KMS-11 (cell line): ENCODE data around the gene CPM.
"Not testable (repeated sequence)": the region's sequence is repeated elsewhere in the genome, so short reads cannot be mapped to it uniquely, and the experiment has no call there.

Experiments
- H2AFZ ChIP-seq: fragments of 200-600 bp; sonication (generic); 2 replicates; pipeline ENCODE4 v1.6.1; 2016; ENCODE audit warnings: antibody characterized with exemption, mixed run types, low read depth
- H3K27ac ChIP-seq: fragments of 200-600 bp; sonication (generic); 2 replicates; pipeline ENCODE4 v1.6.1; 2016; ENCODE audit warnings: mild to moderate bottlenecking, mixed run types
- H3K27me3 ChIP-seq: fragments of 200-600 bp; sonication (generic); 2 replicates; pipeline ENCODE4 v1.6.1; 2017; ENCODE audit warnings: mild to moderate bottlenecking, low read depth, mixed run types, moderate library complexity; ENCODE audit not compliant: insufficient read depth
- H3K36me3 ChIP-seq: fragments of 200-600 bp; sonication (generic); 2 replicates; pipeline ENCODE4 v1.6.1; 2017; ENCODE audit warnings: mild to moderate bottlenecking, mixed run types; ENCODE audit not compliant: insufficient read depth
- H3K4me1 ChIP-seq: fragments of 200-600 bp; sonication (generic); 2 replicates; pipeline ENCODE4 v1.6.1; 2016; ENCODE audit warnings: mild to moderate bottlenecking, low read depth, mixed run types; ENCODE audit not compliant: poor library complexity, severe bottlenecking
- H3K4me2 ChIP-seq: fragments of 200-600 bp; sonication (generic); 2 replicates; pipeline ENCODE4 v1.7.0; 2016; ENCODE audit warnings: mild to moderate bottlenecking, mixed run types
- H3K4me3 ChIP-seq: fragments of 200-600 bp; sonication (generic); IDR thresholded peaks from 2 replicates; pipeline ENCODE4 v1.6.1; 2017; ENCODE audit warnings: low read depth, low read length, mixed read lengths; ENCODE audit not compliant: insufficient read depth
- H3K79me2 ChIP-seq: fragments of 200-600 bp; sonication (generic); 2 replicates; pipeline ENCODE4 v1.6.1; 2016; ENCODE audit warnings: low read depth, mixed run types; ENCODE audit not compliant: insufficient read depth
- H3K9ac ChIP-seq: fragments of 200-600 bp; sonication (generic); 2 replicates; pipeline ENCODE4 v1.6.1; 2016; ENCODE audit warnings: mild to moderate bottlenecking, mixed run types
- H4K20me1 ChIP-seq: fragments of 200-600 bp; sonication (generic); 2 replicates; pipeline ENCODE4 v1.6.1; 2016; ENCODE audit warnings: mild to moderate bottlenecking, mixed run types; ENCODE audit not compliant: insufficient read depth
- CTCF ChIP-seq: fragments of 200-600 bp; sonication (generic); conservative IDR thresholded peaks from 2 replicates; pipeline ENCODE4 v1.6.1; 2017; ENCODE audit warnings: low read depth, mild to moderate bottlenecking, antibody characterized with exemption, low read length, moderate library complexity, mixed read lengths

The CPM gene

GRCh38 chr12:68804657-68805591 lies 128.0 kb downstream of the CPM start:
- H3K79me2 ChIP-seq: peaks cover 12% of the 10 kb centered on the region
- H2AFZ ChIP-seq: no peak overlapping the region
- no peaks in the 10 kb centered on the region for H3K27me3 ChIP-seq
- peaks cover 4% of the 10 kb centered on the region; the same call in 1 of the 2 replicates for H3K36me3 ChIP-seq
- peaks cover 22% of the 10 kb centered on the region for H3K4me1 ChIP-seq
- no peak overlapping the region for H3K27ac ChIP-seq
- no peak for TF ChIP-seq CTCF
- H3K4me2 ChIP-seq: no peak overlapping the region
- no peak overlapping the region for H3K4me3 ChIP-seq
- no peaks in the 10 kb centered on the region for H4K20me1 ChIP-seq
- H3K9ac ChIP-seq: no peak overlapping the region

- TF ChIP-seq CTCF: no peak
- Histone ChIP-seq H3K4me1 (peaks cover 14% of the 10 kb centered on the region), H3K4me2 (no peak overlapping the region), H4K20me1 (no peaks in the 10 kb centered on the region), H3K4me3 (no peak overlapping the region), H3K36me3 (no peaks in the 10 kb centered on the region), H3K79me2 (peaks cover 3% of the 10 kb centered on the region), H3K27ac (no peak overlapping the region), H3K27me3 (no peaks in the 10 kb centered on the region), H3K9ac (no peak overlapping the region), H2AFZ (no peak overlapping the region)
Observed at GRCh38 chr12:68803948-68804656, 128.9 kb downstream of the CPM start.

GRCh38 chr12:68802911-68803651 lies 129.9 kb downstream of the CPM start:
- not testable (repeated sequence) for H3K9ac ChIP-seq, H3K36me3 ChIP-seq, H3K79me2 ChIP-seq, H4K20me1 ChIP-seq, H3K4me3 ChIP-seq, H3K27me3 ChIP-seq, H3K4me2 ChIP-seq, H3K27ac ChIP-seq, H2AFZ ChIP-seq
- H3K4me1 ChIP-seq: peaks cover 14% of the 10 kb centered on the region

- H3K4me3 ChIP-seq, H3K9ac ChIP-seq, H2AFZ ChIP-seq: not testable (repeated sequence)
Observed at GRCh38 chr12:68802372-68802745, 130.6 kb downstream of the CPM start.

More at GRCh38 chr12:68802372-68802745, 130.6 kb downstream of the CPM start:
- H3K4me1 ChIP-seq: peaks cover 14% of the 10 kb centered on the region
- H3K4me2 ChIP-seq, H3K79me2 ChIP-seq, H3K27me3 ChIP-seq, H3K27ac ChIP-seq, H4K20me1 ChIP-seq, H3K36me3 ChIP-seq: not testable (repeated sequence)
